Mesothelial cell of epicardium (in vitro differentiated cells): ENCODE results near the gene KRTAP5-5. TPM values are rescaled to one million over a fixed set of nuclear protein-coding genes. Genes with fewer than 3 reads are reported as not detected.
"Not testable (repeated sequence)": the region's sequence is repeated elsewhere in the genome, so short reads cannot be mapped to it uniquely, and the experiment has no call there.

Experiments
- DNase-seq, 2 experiments: peaks; one replicate each; pipeline ENCODE4 v3.0.0; 2021; ENCODE audit warnings: low spot score in 2 of 2; ENCODE audit not compliant: unreplicated experiment in 2 of 2
- H3K27ac Mint-ChIP-seq: 2 replicates; pipeline ENCODE4 v1.8.0; 2021; ENCODE audit warnings: mixed read lengths
- H3K27me3 Mint-ChIP-seq: 2 replicates; pipeline ENCODE4 v1.8.0; 2021; ENCODE audit warnings: low read depth, mixed read lengths
- H3K36me3 Mint-ChIP-seq: 2 replicates; pipeline ENCODE4 v1.8.0; 2021; ENCODE audit warnings: mixed read lengths
- H3K4me1 Mint-ChIP-seq: 2 replicates; pipeline ENCODE4 v1.8.0; 2021; ENCODE audit warnings: mixed read lengths
- H3K4me3 Mint-ChIP-seq: 2 replicates; pipeline ENCODE4 v1.8.0; 2021; ENCODE audit warnings: mild to moderate bottlenecking, moderate library complexity, mixed read lengths
- H3K9me3 Mint-ChIP-seq: 2 replicates; pipeline ENCODE4 v1.8.0; 2021; ENCODE audit warnings: mixed read lengths
- CTCF ChIP-seq: fragments of 200-600 bp; sonication (generic); IDR thresholded peaks from one replicate; pipeline ENCODE4 v1.5.0; 2021; ENCODE audit warnings: antibody characterized with exemption; ENCODE audit not compliant: unreplicated experiment
- total RNA-seq: library from RNA; stranded (reverse); gene quantifications from 3 replicates; pipeline ENCODE4 v1.2.1, GENCODE V29; 2021

KRTAP5-5 gene
- total RNA-seq, 1 donor from 2014 or later: not detected

- Mint-ChIP-seq H3K27me3 (peaks cover 32% of the 10 kb centered on the region), H3K36me3 (no peaks in the 10 kb centered on the region), H3K27ac (no peak overlapping the region), H3K4me3 (no peak overlapping the region), H3K9me3 (no peaks in the 10 kb centered on the region), H3K4me1 (no peaks in the 10 kb centered on the region)
- no peak for TF ChIP-seq CTCF
- no peak for DNase-seq
Observed at GRCh38 chr11:1644601-1645356, 15.2 kb downstream of the KRTAP5-5 start.

GRCh38 chr11:1645357-1645821 lies 15.8 kb downstream of the KRTAP5-5 start:
- no peak for TF ChIP-seq CTCF
- H3K9me3 Mint-ChIP-seq: no peaks in the 10 kb centered on the region
- H3K36me3 Mint-ChIP-seq: no peaks in the 10 kb centered on the region
- no peaks in the 10 kb centered on the region for H3K4me1 Mint-ChIP-seq
- no peak overlapping the region for H3K27ac Mint-ChIP-seq
- H3K4me3 Mint-ChIP-seq: no peak overlapping the region
- H3K27me3 Mint-ChIP-seq: peaks cover 26% of the 10 kb centered on the region
- DNase-seq: no peak

- H3K9me3 Mint-ChIP-seq, DNase-seq, H3K36me3 Mint-ChIP-seq, H3K27ac Mint-ChIP-seq, H3K4me3 Mint-ChIP-seq, H3K4me1 Mint-ChIP-seq: not testable (repeated sequence)
- H3K27me3 Mint-ChIP-seq: peaks cover 24% of the 10 kb centered on the region
Observed at GRCh38 chr11:1646540-1646939, 17.0 kb downstream of the KRTAP5-5 start.

- Mint-ChIP-seq H3K9me3 (no peaks in the 10 kb centered on the region), H3K4me1 (peaks cover 6% of the 10 kb centered on the region), H3K36me3 (no peaks in the 10 kb centered on the region), H3K4me3 (no peak overlapping the region), H3K27ac (no peak overlapping the region), H3K27me3 (peaks cover 29% of the 10 kb centered on the region)
- no peak for TF ChIP-seq CTCF
- DNase-seq: no peak
Observed at GRCh38 chr11:1647901-1648652, 18.5 kb downstream of the KRTAP5-5 start.

- no peak overlapping the region for H3K27ac Mint-ChIP-seq
- H3K27me3 Mint-ChIP-seq: peaks cover 29% of the 10 kb centered on the region
- no peak overlapping the region for H3K4me3 Mint-ChIP-seq
- no peak for DNase-seq
- H3K4me1 Mint-ChIP-seq: peaks cover 8% of the 10 kb centered on the region
- no peaks in the 10 kb centered on the region for H3K9me3 Mint-ChIP-seq
- H3K36me3 Mint-ChIP-seq: no peaks in the 10 kb centered on the region
- no peak for TF ChIP-seq CTCF
Observed at GRCh38 chr11:1648653-1649420, 19.3 kb downstream of the KRTAP5-5 start.
